GM03348 (cell line): ENCODE measurements around the gene GGT5.
A peak's percentile ranks its signal among the peaks of the same experiment; 100 is the strongest.
"Not testable (repeated sequence)": the region's sequence is repeated elsewhere in the genome, so short reads cannot be mapped to it uniquely, and the experiment has no call there.

Experiments used
- DNase-seq: peaks from one replicate; pipeline ENCODE4 v3.0.0; 2012; ENCODE audit warnings: low spot score

The GGT5 gene

GRCh38 chr22:24232124-24232523 is 12.8 kb downstream of the GGT5 start:
- no peak for DNase-seq

GRCh38 chr22:24231706-24232105 is 13.2 kb downstream of the GGT5 start:
- no peak for DNase-seq

- peak; percentile 34 for DNase-seq
These were observed 13.8 kb downstream of the GGT5 start for GRCh38 chr22:24230911-24231656.

- DNase-seq = no peak
These were observed 18.9 kb downstream of the GGT5 start for GRCh38 chr22:24225951-24226350.

- DNase-seq = no peak
These were observed 19.8 kb downstream of the GGT5 start for GRCh38 chr22:24225044-24225601.

- no peak for DNase-seq
These were observed 20.4 kb downstream of the GGT5 start for GRCh38 chr22:24224468-24224867.

GRCh38 chr22:24219750-24220149 is 25.1 kb downstream of the GGT5 start:
- DNase-seq = no peak

- no peak for DNase-seq
These were observed 27.5 kb downstream of the GGT5 start for GRCh38 chr22:24217384-24217783.

- no peak for DNase-seq
These were observed 28.2 kb downstream of the GGT5 start for GRCh38 chr22:24216541-24217209.

- DNase-seq = no peak
These were observed 30.2 kb downstream of the GGT5 start for GRCh38 chr22:24214467-24215285.

- not testable (repeated sequence) for DNase-seq
These were observed 31.8 kb downstream of the GGT5 start for GRCh38 chr22:24213111-24213510.

GRCh38 chr22:24211716-24212115 is 33.2 kb downstream of the GGT5 start:
- DNase-seq = not testable (repeated sequence)

GRCh38 chr22:24210409-24210808 is 34.5 kb downstream of the GGT5 start:
- DNase-seq = not testable (repeated sequence)

GRCh38 chr22:24209687-24210086 is 35.2 kb downstream of the GGT5 start:
- no peak for DNase-seq

- DNase-seq = no peak
These were observed 35.9 kb downstream of the GGT5 start for GRCh38 chr22:24209016-24209415.

GRCh38 chr22:24208012-24208749 is 36.7 kb downstream of the GGT5 start:
- DNase-seq = peak; percentile 86

- DNase-seq = no peak
These were observed 37.4 kb downstream of the GGT5 start for GRCh38 chr22:24207264-24208011.

- DNase-seq = not testable (repeated sequence)
These were observed 38.2 kb downstream of the GGT5 start for GRCh38 chr22:24206460-24207263.

- DNase-seq = no peak
These were observed 39.3 kb downstream of the GGT5 start for GRCh38 chr22:24205438-24206195.
